Naive thymus-derived CD4-positive, alpha-beta T cell (primary cell): ENCODE measurements around the gene SKP2. TPM values are rescaled to one million over a fixed set of nuclear protein-coding genes. Genes with fewer than 3 reads are reported as not detected.

Experiments used
- ATAC-seq: fragments of 150-1000 bp; cut with Tn5 transposase; 2 replicates; pipeline ENCODE4 v1.10.0; 2021; ENCODE audit warnings: mild to moderate bottlenecking, moderate library complexity
- CTCF ChIA-PET: fragments of 350-600 bp; sonication (Branson Sonifier 250); formaldehyde crosslinking; loops from one replicate; lab custom pipeline; 2021; ENCODE audit warnings: antibody characterized with exemption; lab: Charles Lee
- POLR2A ChIA-PET: fragments of 350-600 bp; sonication (Branson Sonifier 250); formaldehyde crosslinking; loops from one replicate; lab custom pipeline; 2021; ENCODE audit warnings: antibody characterized with exemption, inconsistent platforms; lab: Charles Lee
- DNase-seq, 9 donors: peaks; one replicate each; pipeline versions ENCODE4 v3.0.0 to v3.0.0-alpha.2; 2020 to 2022; ENCODE audit warnings: mixed read lengths in 1 of 9
- H3K27ac ChIP-seq: one replicate; pipeline ENCODE4 v1.7.0; 2013; ENCODE audit warnings: mild to moderate bottlenecking, low read depth, low read length, moderate library complexity
- H3K27me3 ChIP-seq, 2 donors: one replicate each; pipeline ENCODE4 v1.7.0; 2013; ENCODE audit warnings: low read length in 2 of 2, mild to moderate bottlenecking in 2 of 2, moderate library complexity in 2 of 2; ENCODE audit not compliant: control insufficient read depth in 2 of 2, insufficient read depth in 2 of 2
- H3K36me3 ChIP-seq, 3 experiments: 1 replicate in 2 of 3; 2 replicates in 1 of 3; pipeline ENCODE4 v1.7.0; 2013; ENCODE audit warnings: low read length in 3 of 3, mild to moderate bottlenecking in 3 of 3, moderate library complexity in 1 of 3; ENCODE audit not compliant: insufficient read depth in 3 of 3, control insufficient read depth in 2 of 3
- H3K4me1 ChIP-seq, 2 donors: one replicate each; pipeline ENCODE4 v1.7.0; 2013; ENCODE audit warnings: low read length in 2 of 2, mild to moderate bottlenecking in 2 of 2, moderate library complexity in 1 of 2; ENCODE audit not compliant: control insufficient read depth in 2 of 2, insufficient read depth in 2 of 2
- H3K4me3 ChIP-seq: 2 replicates; pipeline ENCODE4 v1.7.0; 2013; ENCODE audit warnings: mild to moderate bottlenecking, low read length
- H3K9me3 ChIP-seq, 3 experiments: 1 replicate in 2 of 3; 2 replicates in 1 of 3; pipeline ENCODE4 v1.7.0; 2013; ENCODE audit warnings: low read length in 3 of 3; ENCODE audit not compliant: control insufficient read depth in 2 of 3
- H3K27ac Mint-ChIP-seq, 9 donors: one replicate each; pipeline ENCODE4 v1.8.0; 2020 to 2022; ENCODE audit warnings: mixed read lengths in 9 of 9, mild to moderate bottlenecking in 8 of 9, moderate library complexity in 5 of 9, inconsistent platforms in 2 of 9
- H3K27me3 Mint-ChIP-seq, 5 donors: one replicate each; pipeline ENCODE4 v1.8.0; 2021 to 2022; ENCODE audit warnings: mixed read lengths in 5 of 5, mild to moderate bottlenecking in 1 of 5
- H3K36me3 Mint-ChIP-seq, 5 donors: one replicate each; pipeline ENCODE4 v1.8.0; 2020 to 2022; ENCODE audit warnings: mixed read lengths in 5 of 5, mild to moderate bottlenecking in 3 of 5, inconsistent platforms in 1 of 5
- H3K4me1 Mint-ChIP-seq, 7 donors: one replicate each; pipeline ENCODE4 v1.8.0; 2020 to 2022; ENCODE audit warnings: mixed read lengths in 7 of 7, mild to moderate bottlenecking in 3 of 7, inconsistent platforms in 1 of 7
- H3K4me3 Mint-ChIP-seq, 10 donors: one replicate each; pipeline ENCODE4 v1.8.0; 2020 to 2022; ENCODE audit warnings: mild to moderate bottlenecking in 10 of 10, mixed read lengths in 10 of 10, moderate library complexity in 6 of 10, inconsistent platforms in 2 of 10
- H3K9me3 Mint-ChIP-seq, 11 donors: one replicate each; pipeline ENCODE4 v1.8.0; 2020 to 2022; ENCODE audit warnings: mixed read lengths in 11 of 11, mild to moderate bottlenecking in 4 of 11, inconsistent platforms in 1 of 11, moderate library complexity in 1 of 11
- intact Hi-C, 2 donors: fragments of 100-400 bp; cut with micrococcal nuclease; formaldehyde crosslinking; loops; one replicate each; pipeline ENCODE4 v1.15.1; 2023
- polyA plus RNA-seq, 2 donors: library from polyadenylated mRNA; unstranded; fragments of 300-500 nt; fragmentation: Illumina TruSeq; gene quantifications; one replicate each; pipeline ENCODE4 v1.2.3, GENCODE V29; 2021
- total RNA-seq, 6 experiments: library from RNA in 5 of 6; stranded (reverse) in 5 of 6; gene quantifications; 1 replicate in 5 of 6; 2 replicates in 1 of 6; pipeline ENCODE4 v1.2.3 and lab custom pipeline; 2021 to 2026

Gene SKP2
- total RNA-seq: 10 to 100 TPM; 11.9 to 37.1 (median 23.3) TPM
- 10 to 100 TPM; 23.1 to 27.1 TPM for polyA plus RNA-seq
- 20.9 reads per million, percentile 51 among the genes with 10 or more reads in this experiment for total RNA-seq (lab: John Stamatoyannopoulos, UW)

DNA sequence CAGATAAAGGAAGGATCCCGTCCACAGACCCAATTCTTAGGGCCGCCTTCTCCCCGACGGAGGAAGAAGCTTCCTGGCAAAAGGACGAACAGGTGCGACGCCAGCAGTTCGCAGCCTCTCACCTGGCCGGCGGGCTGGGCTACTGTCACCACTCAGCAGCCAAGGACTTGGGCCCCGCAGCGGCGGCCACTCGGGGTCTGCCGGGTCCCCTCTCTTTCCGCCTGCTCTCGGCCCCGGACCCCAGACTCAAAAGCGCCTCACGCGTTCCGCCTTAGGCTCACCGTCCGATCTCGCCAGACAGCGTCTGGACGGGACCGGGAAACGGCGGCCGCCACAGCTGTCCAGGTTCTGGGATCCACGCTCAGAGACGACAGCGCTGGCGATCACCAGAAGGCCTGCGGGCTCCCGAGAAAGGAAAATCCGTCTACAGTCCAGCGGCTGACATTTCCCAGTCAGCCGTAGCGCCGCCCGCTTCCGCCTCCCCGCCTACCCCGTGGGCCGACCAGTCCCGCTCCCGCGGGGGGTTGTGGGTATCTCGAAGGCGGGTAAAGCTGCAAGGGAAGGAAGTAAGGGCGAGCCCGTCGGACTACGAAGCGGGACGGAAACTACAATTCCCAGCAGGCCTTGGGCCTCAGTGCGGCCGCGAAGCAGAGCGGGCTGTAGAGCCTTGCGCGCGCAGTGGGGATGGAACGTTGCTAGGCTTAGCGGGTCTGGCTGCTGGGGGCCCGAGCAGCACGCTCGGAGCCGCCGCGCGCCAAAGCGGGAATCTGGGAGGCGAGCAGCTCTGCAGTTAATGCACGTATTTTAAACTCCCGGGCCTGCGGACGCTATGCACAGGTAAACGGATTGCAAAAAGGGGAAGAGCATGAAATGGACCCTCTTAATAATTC is at the start of gene SKP2, which contains the start of gene LMBRD2:
SKP2 (plus strand) TSS at position 678 of the 890 bp plus-strand sequence; CDS start at position 830, 152 bp downstream.
LMBRD2 (minus strand) TSS at position 454 of the 890 bp plus-strand sequence. CDS start 8,538 bp downstream, outside the sequence.
- Mint-ChIP-seq H3K27me3 (no peaks in the 10 kb centered on the region), H3K4me3 (peak within 1 kb of the TSS; percentile 89 to 98 (median 96)), H3K27ac (peak within 1 kb of the TSS; percentile 76 to 97 (median 91)), H3K36me3 (peaks cover 4 to 38% (median 24%) of the 10 kb centered on the region in 5 donors), H3K4me1 (peaks cover 48 to 92% (median 77%) of the 10 kb centered on the region in 7 donors), H3K9me3 (no peaks in the 10 kb centered on the region)
- DNase-seq (peak; percentile 88 to 99 (median 96)), ATAC-seq (peak; percentile 100)
- Histone ChIP-seq H3K4me1 (peaks cover 24% of the 10 kb centered on the region in 2 donors), H3K4me3 (peak within 1 kb of the TSS; percentile 87), H3K36me3 (peaks cover 0 to 16% (median 0%) of the 10 kb centered on the region in 3 experiments), H3K9me3 (no peaks in the 10 kb centered on the region), H3K27ac (peak within 1 kb of the TSS; percentile 85), H3K27me3 (no peaks in the 10 kb centered on the region)
- POLR2A ChIA-PET: interaction anchor here (0.7 to 3.2 kb wide), 5 partner anchors 9 to 1294 kb away, joined by 3 to 35 read pairs (median 4); partner anchors contain the start of gene NADK2
- intact Hi-C loops: loop anchor here (1.0 to 10.0 kb wide), 14 partner anchors 17 to 1314 kb away; partner anchors contain the start of genes BRIX1 (in 2 of the 2), DNAJC21 (in 2 of the 2), NIPBL (in 2 of the 2) and NUP155 (in 2 of the 2)
- CTCF ChIA-PET: no interaction called here

DNA sequence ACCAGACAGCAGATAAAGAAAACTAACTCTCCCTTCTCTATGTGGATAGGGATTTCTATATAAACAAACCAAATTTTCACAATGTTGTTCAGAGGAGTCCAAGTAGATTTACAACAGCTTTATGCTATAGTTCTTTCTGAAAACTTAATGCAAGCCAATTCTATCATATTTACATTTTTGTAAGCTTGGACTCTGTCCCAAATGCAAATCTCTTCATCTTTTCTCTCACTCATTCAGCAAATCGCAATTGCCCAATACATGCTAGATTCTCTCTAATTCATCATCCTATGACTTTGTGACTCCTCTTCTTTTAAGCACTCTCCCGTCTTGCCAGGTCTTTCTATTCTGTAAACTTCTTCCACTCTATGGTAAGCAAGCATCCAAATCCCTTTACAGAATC is 46.1 kb upstream of the SKP2 start:
- no peak for ATAC-seq
- no peak for DNase-seq
- Mint-ChIP-seq H3K4me1 (peaks cover 0 to 1% (median 0%) of the 10 kb centered on the region in 7 donors), H3K27me3 (no peaks in the 10 kb centered on the region), H3K36me3 (peaks cover 29 to 60% (median 43%) of the 10 kb centered on the region in 5 donors), H3K27ac (no peak overlapping the region), H3K9me3 (no peaks in the 10 kb centered on the region), H3K4me3 (no peak overlapping the region)
- intact Hi-C loops: no loop called here
- CTCF ChIA-PET: no interaction called here
- POLR2A ChIA-PET: no interaction called here
- H3K27me3 ChIP-seq: no peaks in the 10 kb centered on the region
- H3K4me1 ChIP-seq: no peaks in the 10 kb centered on the region
- no peak overlapping the region for H3K4me3 ChIP-seq
- peaks cover 0 to 44% (median 7%) of the 10 kb centered on the region in 3 experiments for H3K36me3 ChIP-seq
- H3K27ac ChIP-seq: no peak overlapping the region
- H3K9me3 ChIP-seq: no peaks in the 10 kb centered on the region

GRCh38 chr5:36108758-36109460 is 43.0 kb upstream of the SKP2 start:
- DNase-seq: no peak
- Mint-ChIP-seq H3K36me3 (peaks cover 27 to 72% (median 54%) of the 10 kb centered on the region in 5 donors), H3K9me3 (no peaks in the 10 kb centered on the region), H3K4me3 (no peak overlapping the region), H3K4me1 (peaks cover 0 to 1% (median 0%) of the 10 kb centered on the region in 7 donors), H3K27ac (no peak overlapping the region), H3K27me3 (no peaks in the 10 kb centered on the region)
- no peak for ATAC-seq
- H3K4me1 ChIP-seq: no peaks in the 10 kb centered on the region
- no peaks in the 10 kb centered on the region for H3K9me3 ChIP-seq
- CTCF ChIA-PET: no interaction called here
- intact Hi-C loops: no loop called here
- H3K36me3 ChIP-seq: peaks cover 0 to 59% (median 11%) of the 10 kb centered on the region in 3 experiments
- no peaks in the 10 kb centered on the region for H3K27me3 ChIP-seq
- POLR2A ChIA-PET: no interaction called here
- no peak overlapping the region for H3K4me3 ChIP-seq
- no peak overlapping the region for H3K27ac ChIP-seq

GRCh38 chr5:36111238-36111637 is 40.7 kb upstream of the SKP2 start:
- no peaks in the 10 kb centered on the region for H3K4me1 ChIP-seq
- ATAC-seq (peak; percentile 74), DNase-seq (no peak)
- H3K27me3 ChIP-seq: no peaks in the 10 kb centered on the region
- H3K9me3 ChIP-seq: no peaks in the 10 kb centered on the region
- intact Hi-C loops: no loop called here
- no peak overlapping the region for H3K4me3 ChIP-seq
- H3K27ac ChIP-seq: no peak overlapping the region
- POLR2A ChIA-PET: no interaction called here
- CTCF ChIA-PET: no interaction called here
- Mint-ChIP-seq H3K27me3 (no peaks in the 10 kb centered on the region), H3K27ac (no peak overlapping the region), H3K4me1 (peaks cover 0 to under 1% (median 0%) of the 10 kb centered on the region in 7 donors), H3K4me3 (no peak overlapping the region), H3K9me3 (no peaks in the 10 kb centered on the region), H3K36me3 (peaks cover 26 to 72% (median 60%) of the 10 kb centered on the region in 5 donors)
- H3K36me3 ChIP-seq: peaks cover 8 to 65% (median 11%) of the 10 kb centered on the region in 3 experiments

DNA sequence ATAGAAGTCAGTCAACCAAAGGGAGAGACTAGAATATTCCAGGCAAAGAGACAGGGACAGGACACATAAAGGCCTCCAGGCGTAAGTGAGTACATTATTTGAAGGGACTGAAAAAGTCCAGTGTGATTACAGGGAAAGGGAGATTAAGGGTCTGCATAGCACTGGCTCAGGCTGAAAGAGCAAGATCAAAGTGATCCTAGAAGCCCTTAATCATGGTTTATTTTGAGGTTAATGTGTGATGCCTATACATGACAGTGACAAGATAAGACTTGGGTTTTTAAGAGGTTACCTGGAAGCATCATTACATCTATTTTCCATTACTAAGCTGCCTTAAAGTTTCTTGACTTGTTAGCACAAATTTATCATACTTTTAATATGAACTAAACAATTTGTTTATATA is 26.0 kb upstream of the SKP2 start:
- Mint-ChIP-seq H3K36me3 (peaks cover 14 to 52% (median 49%) of the 10 kb centered on the region in 5 donors), H3K9me3 (peaks cover 0 to 23% (median 8%) of the 10 kb centered on the region in 11 donors), H3K4me3 (no peak overlapping the region), H3K27me3 (no peaks in the 10 kb centered on the region), H3K27ac (no peak overlapping the region), H3K4me1 (peaks cover 3 to 24% (median 15%) of the 10 kb centered on the region in 7 donors)
- ChIA-PET CTCF (no interaction called here), POLR2A (no interaction called here)
- H3K36me3 ChIP-seq: peaks cover 6 to 20% (median 8%) of the 10 kb centered on the region in 3 experiments
- ATAC-seq: no peak
- no peak overlapping the region for H3K27ac ChIP-seq
- DNase-seq: no peak
- H3K4me3 ChIP-seq: no peak overlapping the region
- H3K4me1 ChIP-seq: no peaks in the 10 kb centered on the region
- intact Hi-C loops: no loop called here
- no peaks in the 10 kb centered on the region for H3K27me3 ChIP-seq
- peaks cover 0 to 5% (median 0%) of the 10 kb centered on the region in 3 experiments for H3K9me3 ChIP-seq

GRCh38 chr5:36128795-36129194 is 23.1 kb upstream of the SKP2 start:
- intact Hi-C loops: no loop called here

More at GRCh38 chr5:36128795-36129194, 23.1 kb upstream of the SKP2 start:
- H3K4me3 ChIP-seq: no peak overlapping the region
- ChIA-PET CTCF (interaction anchor here (0.7 kb wide), 1 partner anchor 744 kb away, joined by 3 read pairs; no protein-coding TSS in a partner anchor), POLR2A (no interaction called here)
- DNase-seq (no peak), ATAC-seq (no peak)
- Mint-ChIP-seq H3K27ac (no peak overlapping the region), H3K27me3 (no peaks in the 10 kb centered on the region), H3K4me3 (no peak overlapping the region), H3K36me3 (peaks cover 16 to 68% (median 64%) of the 10 kb centered on the region in 5 donors), H3K4me1 (peaks cover 3 to 39% (median 29%) of the 10 kb centered on the region in 7 donors), H3K9me3 (peaks cover 0 to 25% (median 8%) of the 10 kb centered on the region in 11 donors)
- H3K36me3 ChIP-seq: peaks cover 6 to 20% (median 8%) of the 10 kb centered on the region in 3 experiments
- no peak overlapping the region for H3K27ac ChIP-seq
- H3K27me3 ChIP-seq: no peaks in the 10 kb centered on the region
- peaks cover 0 to 5% (median 0%) of the 10 kb centered on the region in 3 experiments for H3K9me3 ChIP-seq
- H3K4me1 ChIP-seq: no peaks in the 10 kb centered on the region
